SU-DHL-6 (cell line): ENCODE results near the gene MITF.

Experiments
- H2AFZ ChIP-seq: fragments of 200-600 bp; sonication (generic); 2 replicates; pipeline ENCODE4 v1.6.1; 2014; ENCODE audit warnings: low read depth, mild to moderate bottlenecking, moderate library complexity, mixed read lengths, antibody characterized with exemption, low read length; ENCODE audit not compliant: severe bottlenecking
- H3F3A ChIP-seq: fragments of 200-600 bp; shearing (Covaris generic); 2 replicates; pipeline ENCODE4 v1.6.0; 2016; ENCODE audit warnings: antibody characterized with exemption, mild to moderate bottlenecking; ENCODE audit not compliant: insufficient read depth
- H3K27ac ChIP-seq: fragments of 200-600 bp; sonication (generic); 2 replicates; pipeline ENCODE4 v1.5.1; 2016; ENCODE audit warnings: low read depth, mild to moderate bottlenecking, low read length, moderate library complexity, mixed read lengths
- H3K27me3 ChIP-seq: fragments of 200-600 bp; sonication (generic), shearing (Covaris generic); 2 replicates; pipeline ENCODE4 v1.6.0; 2014; ENCODE audit warnings: mild to moderate bottlenecking, low read length
- H3K36me3 ChIP-seq: fragments of 200-600 bp; sonication (generic); 2 replicates; pipeline ENCODE4 v1.6.1; 2014; ENCODE audit warnings: mild to moderate bottlenecking, low read length, mixed read lengths
- H3K4me2 ChIP-seq: fragments of 300-600, 200-600 bp; shearing (Covaris generic), sonication (generic); 2 replicates; pipeline ENCODE4 v1.6.0; 2014; ENCODE audit warnings: low read length, low read depth, mild to moderate bottlenecking; ENCODE audit not compliant: poor library complexity, severe bottlenecking
- H3K4me3 ChIP-seq: fragments of 200-600 bp; sonication (generic); 2 replicates; pipeline ENCODE4 v1.5.1; 2014; ENCODE audit warnings: antibody characterized with exemption, low read length, mild to moderate bottlenecking, mixed read lengths; ENCODE audit not compliant: insufficient read depth, poor library complexity, severe bottlenecking
- H3K79me2 ChIP-seq: fragments of 200-600 bp; sonication (generic); 2 replicates; pipeline ENCODE4 v1.6.1; 2014; ENCODE audit warnings: mild to moderate bottlenecking, low read length, moderate library complexity; ENCODE audit not compliant: insufficient read depth
- H3K9ac ChIP-seq: fragments of 200-600 bp; sonication (generic); 2 replicates; pipeline ENCODE4 v1.7.0; 2014; ENCODE audit warnings: mild to moderate bottlenecking, low read length
- H3K9me2 ChIP-seq: fragments of 200-600 bp; sonication (generic); replicated peaks from 2 replicates; pipeline ENCODE4 v1.6.1; 2014; ENCODE audit warnings: low read length; ENCODE audit not compliant: insufficient read depth
- H3K9me3 ChIP-seq: fragments of 200-600 bp; sonication (generic); 2 replicates; pipeline ENCODE4 v1.6.1; 2014; ENCODE audit warnings: low read length, mixed read lengths; ENCODE audit not compliant: insufficient read depth
- H4K20me1 ChIP-seq: fragments of 200-600 bp; sonication (generic); 2 replicates; pipeline ENCODE4 v1.6.1; 2014; ENCODE audit warnings: low read depth, mild to moderate bottlenecking, antibody characterized with exemption, low read length, moderate library complexity, mixed read lengths
- EZH2phosphoT487 ChIP-seq: fragments of 200-600 bp; sonication (generic), shearing (Covaris generic); conservative IDR thresholded peaks from 2 replicates; pipeline ENCODE4 v1.6.1; 2018; ENCODE audit warnings: mild to moderate bottlenecking, antibody characterized with exemption, low read length, moderate library complexity, mixed read lengths
- TF ChIP-seq, protein P1 (sequence below): fragments of 200-600 bp; sonication (generic); IDR thresholded peaks from one replicate; pipeline ENCODE4 v1.5.1; 2017; ENCODE audit warnings: antibody characterized with exemption, mild to moderate bottlenecking, low read length, moderate library complexity; ENCODE audit not compliant: insufficient read depth, poor library complexity, severe bottlenecking

The MITF gene

DNA sequence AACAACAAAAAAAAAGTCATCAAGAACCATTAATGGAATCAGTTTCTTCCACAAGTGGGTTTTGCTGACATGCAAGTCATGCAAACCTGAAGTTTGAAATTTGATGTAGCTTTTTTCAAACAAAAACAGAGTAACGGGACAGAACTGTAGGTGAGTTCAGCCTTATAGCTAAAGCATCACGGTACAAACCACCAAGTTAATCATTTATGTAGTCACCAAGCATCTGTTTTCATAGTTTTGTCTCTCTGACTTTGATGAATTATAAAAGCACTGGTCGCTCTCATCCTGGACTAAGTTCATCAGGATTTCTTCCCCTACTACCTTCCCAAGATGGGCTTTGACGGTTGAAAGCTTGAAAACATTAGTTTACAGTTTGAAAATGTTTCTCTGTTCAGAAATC is 143.3 kb downstream of the MITF start:
- no peaks in the 10 kb centered on the region for H3K27me3 ChIP-seq
- H4K20me1 ChIP-seq: no peaks in the 10 kb centered on the region
- no peak overlapping the region for H3K4me2 ChIP-seq
- H3K9me2 ChIP-seq: no peaks in the 10 kb centered on the region
- H3K79me2 ChIP-seq: no peaks in the 10 kb centered on the region
- H3K9ac ChIP-seq: no peak overlapping the region
- no peak for TF ChIP-seq EZH2phosphoT487
- TF ChIP-seq, protein P1, sequence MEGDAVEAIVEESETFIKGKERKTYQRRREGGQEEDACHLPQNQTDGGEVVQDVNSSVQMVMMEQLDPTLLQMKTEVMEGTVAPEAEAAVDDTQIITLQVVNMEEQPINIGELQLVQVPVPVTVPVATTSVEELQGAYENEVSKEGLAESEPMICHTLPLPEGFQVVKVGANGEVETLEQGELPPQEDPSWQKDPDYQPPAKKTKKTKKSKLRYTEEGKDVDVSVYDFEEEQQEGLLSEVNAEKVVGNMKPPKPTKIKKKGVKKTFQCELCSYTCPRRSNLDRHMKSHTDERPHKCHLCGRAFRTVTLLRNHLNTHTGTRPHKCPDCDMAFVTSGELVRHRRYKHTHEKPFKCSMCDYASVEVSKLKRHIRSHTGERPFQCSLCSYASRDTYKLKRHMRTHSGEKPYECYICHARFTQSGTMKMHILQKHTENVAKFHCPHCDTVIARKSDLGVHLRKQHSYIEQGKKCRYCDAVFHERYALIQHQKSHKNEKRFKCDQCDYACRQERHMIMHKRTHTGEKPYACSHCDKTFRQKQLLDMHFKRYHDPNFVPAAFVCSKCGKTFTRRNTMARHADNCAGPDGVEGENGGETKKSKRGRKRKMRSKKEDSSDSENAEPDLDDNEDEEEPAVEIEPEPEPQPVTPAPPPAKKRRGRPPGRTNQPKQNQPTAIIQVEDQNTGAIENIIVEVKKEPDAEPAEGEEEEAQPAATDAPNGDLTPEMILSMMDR: no peak
- no peak overlapping the region for H2AFZ ChIP-seq
- H3K4me3 ChIP-seq: no peak overlapping the region
- H3K27ac ChIP-seq: no peak overlapping the region
- H3K9me3 ChIP-seq: no peaks in the 10 kb centered on the region
- H3K36me3 ChIP-seq: no peaks in the 10 kb centered on the region
- no peaks in the 10 kb centered on the region for H3F3A ChIP-seq

DNA sequence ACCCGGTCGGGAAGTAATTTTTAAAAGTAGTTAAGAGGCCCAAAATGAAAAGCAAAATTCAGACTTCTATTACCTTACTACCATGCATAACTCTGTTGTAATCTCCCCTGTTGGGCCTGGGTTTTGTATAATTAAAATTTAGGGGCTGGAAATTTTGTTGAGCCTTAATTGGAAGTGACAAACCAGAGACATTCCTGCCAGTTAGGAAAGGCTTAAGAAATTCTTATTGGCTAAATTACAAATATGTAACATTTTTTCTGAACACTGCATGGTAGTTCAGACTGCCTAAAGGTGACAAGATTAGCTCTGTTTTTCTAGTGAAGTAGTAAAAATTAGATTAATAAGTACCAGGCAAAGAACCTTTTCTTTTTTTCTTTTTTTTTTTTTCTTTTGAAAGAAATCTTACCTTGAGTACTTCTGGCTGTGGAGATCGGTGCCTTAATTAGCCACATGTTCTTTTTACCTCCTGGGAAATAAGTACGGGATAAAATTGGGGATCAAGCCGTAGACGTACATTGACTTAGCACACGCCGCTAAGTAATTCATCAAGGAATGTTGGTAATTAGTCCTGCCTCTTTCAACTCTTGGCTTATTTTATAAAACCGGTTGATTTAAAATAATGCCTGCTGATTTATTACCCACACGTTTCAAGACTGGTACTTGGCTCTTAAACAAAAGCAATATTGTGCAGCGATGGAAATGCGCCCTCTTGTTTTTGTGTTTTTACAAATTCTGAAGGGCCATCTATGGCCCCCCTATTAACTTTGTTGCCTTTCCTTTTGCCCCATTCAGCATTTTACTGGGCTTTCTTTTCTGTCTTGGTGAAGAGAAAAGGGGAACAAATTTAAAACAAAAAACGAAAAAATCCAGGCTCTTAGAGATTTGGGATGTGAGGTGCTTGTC is 149.0 kb downstream of the MITF start:
- H4K20me1 ChIP-seq: no peaks in the 10 kb centered on the region
- H3K36me3 ChIP-seq: no peaks in the 10 kb centered on the region
- H3K27ac ChIP-seq: no peak overlapping the region
- no peak for TF ChIP-seq EZH2phosphoT487
- TF ChIP-seq, protein P1: no peak
- H3K9me2 ChIP-seq: no peaks in the 10 kb centered on the region
- no peaks in the 10 kb centered on the region for H3K27me3 ChIP-seq
- no peak overlapping the region for H3K9ac ChIP-seq
- no peaks in the 10 kb centered on the region for H3K79me2 ChIP-seq
- no peak overlapping the region for H3K4me3 ChIP-seq
- no peak overlapping the region for H2AFZ ChIP-seq
- no peaks in the 10 kb centered on the region for H3K9me3 ChIP-seq
- no peak overlapping the region for H3K4me2 ChIP-seq
- no peaks in the 10 kb centered on the region for H3F3A ChIP-seq

DNA sequence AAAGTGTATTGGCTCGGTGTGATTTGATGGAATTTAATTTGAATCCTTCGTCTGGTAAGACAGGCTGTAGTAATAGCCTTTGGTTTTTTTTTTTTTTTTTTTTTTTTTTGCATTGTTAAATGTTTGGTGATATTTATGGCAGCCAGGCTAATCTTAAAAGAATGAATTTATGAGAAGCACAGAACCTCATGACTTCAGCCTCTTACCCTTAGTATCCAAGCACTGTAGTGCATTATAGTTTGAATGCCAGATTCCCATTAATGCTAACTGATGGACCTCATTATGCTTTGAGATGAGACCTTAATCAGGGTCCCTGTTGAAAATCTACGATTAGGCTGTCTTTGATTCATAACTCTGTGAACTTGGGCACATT is 149.7 kb downstream of the MITF start:
- H3K9ac ChIP-seq: no peak overlapping the region
- TF ChIP-seq, protein P1: no peak
- TF ChIP-seq EZH2phosphoT487: no peak
- H3K4me2 ChIP-seq: no peak overlapping the region
- H3K9me2 ChIP-seq: no peaks in the 10 kb centered on the region
- H3K9me3 ChIP-seq: no peaks in the 10 kb centered on the region
- no peaks in the 10 kb centered on the region for H3K27me3 ChIP-seq
- no peaks in the 10 kb centered on the region for H3F3A ChIP-seq
- no peaks in the 10 kb centered on the region for H4K20me1 ChIP-seq
- no peak overlapping the region for H3K27ac ChIP-seq
- no peaks in the 10 kb centered on the region for H3K36me3 ChIP-seq
- no peaks in the 10 kb centered on the region for H3K79me2 ChIP-seq
- H3K4me3 ChIP-seq: no peak overlapping the region
- no peak overlapping the region for H2AFZ ChIP-seq
